ENCODE measurements around the gene SMIM24. TPM values are rescaled to one million over a fixed set of nuclear protein-coding genes. Genes with fewer than 3 reads are reported as not detected.
"Not testable (repeated sequence)": the region's sequence is repeated elsewhere in the genome, so short reads cannot be mapped to it uniquely, and the experiment has no call there.

Gene SMIM24
- total RNA-seq = not detected

DNA sequence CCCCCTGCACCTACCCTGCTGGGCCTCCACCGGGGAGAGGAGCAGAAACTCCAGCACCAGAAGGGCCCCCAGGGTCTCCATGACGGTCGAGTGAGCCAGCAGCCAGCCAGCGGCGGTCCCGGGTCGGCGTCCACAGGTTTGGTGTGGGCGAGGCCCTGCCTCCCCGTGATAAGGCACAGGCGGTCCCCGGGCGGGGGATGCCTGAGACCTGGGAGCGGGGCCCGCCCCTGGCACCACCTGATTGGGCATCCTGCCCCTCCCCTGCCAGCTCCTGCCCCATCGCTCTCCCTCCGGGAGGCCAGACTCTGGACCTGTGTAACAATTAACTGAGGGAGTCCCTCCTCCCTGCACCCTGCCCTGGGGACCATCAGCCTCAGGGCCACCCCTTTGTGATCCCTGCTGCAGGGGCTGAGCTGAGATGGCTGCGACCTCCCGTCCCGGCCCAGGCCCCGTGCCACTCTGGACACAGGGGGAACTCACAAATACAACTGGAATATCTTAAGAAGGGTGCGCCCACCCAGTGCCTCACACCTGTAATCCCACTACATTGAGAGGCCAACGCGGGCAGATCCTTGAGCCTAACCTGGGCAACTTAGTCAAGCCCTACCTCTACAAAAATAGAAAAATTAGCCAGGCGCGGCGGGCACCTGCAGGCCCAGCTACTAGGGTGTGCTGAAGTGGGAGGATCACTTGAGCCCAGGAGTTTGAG lies at the start of gene SMIM24:
Gene SMIM24 (minus strand): TSS at position 143 of the 709 bp plus-strand sequence. CDS start 62 bp downstream, at position 81.
- no peak for DNase-seq (ENCODE audit: low spot score in 2 of 2)
- intact Hi-C loops (cut with DNase I) = no loop called here
- Histone ChIP-seq H3K27ac (no peak within 1 kb of the TSS), H3K36me3 (no peaks in the 10 kb centered on the region), H3K4me1 (no peaks in the 10 kb centered on the region), H3K9me3 (no peaks in the 10 kb centered on the region), H3K27me3 (peaks cover 2% of the 10 kb centered on the region), H3K4me3 (no peak within 1 kb of the TSS)
- TF ChIP-seq, protein P1, sequence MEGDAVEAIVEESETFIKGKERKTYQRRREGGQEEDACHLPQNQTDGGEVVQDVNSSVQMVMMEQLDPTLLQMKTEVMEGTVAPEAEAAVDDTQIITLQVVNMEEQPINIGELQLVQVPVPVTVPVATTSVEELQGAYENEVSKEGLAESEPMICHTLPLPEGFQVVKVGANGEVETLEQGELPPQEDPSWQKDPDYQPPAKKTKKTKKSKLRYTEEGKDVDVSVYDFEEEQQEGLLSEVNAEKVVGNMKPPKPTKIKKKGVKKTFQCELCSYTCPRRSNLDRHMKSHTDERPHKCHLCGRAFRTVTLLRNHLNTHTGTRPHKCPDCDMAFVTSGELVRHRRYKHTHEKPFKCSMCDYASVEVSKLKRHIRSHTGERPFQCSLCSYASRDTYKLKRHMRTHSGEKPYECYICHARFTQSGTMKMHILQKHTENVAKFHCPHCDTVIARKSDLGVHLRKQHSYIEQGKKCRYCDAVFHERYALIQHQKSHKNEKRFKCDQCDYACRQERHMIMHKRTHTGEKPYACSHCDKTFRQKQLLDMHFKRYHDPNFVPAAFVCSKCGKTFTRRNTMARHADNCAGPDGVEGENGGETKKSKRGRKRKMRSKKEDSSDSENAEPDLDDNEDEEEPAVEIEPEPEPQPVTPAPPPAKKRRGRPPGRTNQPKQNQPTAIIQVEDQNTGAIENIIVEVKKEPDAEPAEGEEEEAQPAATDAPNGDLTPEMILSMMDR (IDR thresholded peaks at IDR 0.05) = no peak

DNA sequence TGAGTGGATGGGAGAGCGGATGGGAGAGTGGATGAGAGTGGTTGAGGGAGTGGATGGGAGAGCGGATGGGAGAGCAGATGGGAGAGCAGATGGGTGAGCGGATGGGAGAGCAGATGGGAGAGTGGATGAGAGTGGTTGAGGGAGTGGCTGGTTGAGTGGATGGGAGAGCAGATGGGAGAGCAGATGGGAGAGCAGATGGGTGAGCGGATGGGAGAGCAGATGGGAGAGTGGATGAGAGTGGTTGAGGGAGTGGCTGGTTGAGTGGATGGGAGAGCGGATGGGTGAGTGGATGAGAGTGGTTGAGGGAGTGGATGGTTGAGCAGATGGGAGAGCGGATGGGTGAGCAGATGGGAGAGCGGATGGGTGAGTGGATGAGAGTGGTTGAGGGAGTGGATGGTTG lies 49.0 kb upstream of the SMIM24 start:
- intact Hi-C loops (cut with DNase I); H3K4me3 ChIP-seq; H3K4me1 ChIP-seq; H3K27ac ChIP-seq; H3K9me3 ChIP-seq; H3K27me3 ChIP-seq; DNase-seq (ENCODE audit: low spot score in 2 of 2): not testable (repeated sequence)
- H3K36me3 ChIP-seq = peaks cover 70 to 71% of the 10 kb centered on the region in 2 donors

DNA sequence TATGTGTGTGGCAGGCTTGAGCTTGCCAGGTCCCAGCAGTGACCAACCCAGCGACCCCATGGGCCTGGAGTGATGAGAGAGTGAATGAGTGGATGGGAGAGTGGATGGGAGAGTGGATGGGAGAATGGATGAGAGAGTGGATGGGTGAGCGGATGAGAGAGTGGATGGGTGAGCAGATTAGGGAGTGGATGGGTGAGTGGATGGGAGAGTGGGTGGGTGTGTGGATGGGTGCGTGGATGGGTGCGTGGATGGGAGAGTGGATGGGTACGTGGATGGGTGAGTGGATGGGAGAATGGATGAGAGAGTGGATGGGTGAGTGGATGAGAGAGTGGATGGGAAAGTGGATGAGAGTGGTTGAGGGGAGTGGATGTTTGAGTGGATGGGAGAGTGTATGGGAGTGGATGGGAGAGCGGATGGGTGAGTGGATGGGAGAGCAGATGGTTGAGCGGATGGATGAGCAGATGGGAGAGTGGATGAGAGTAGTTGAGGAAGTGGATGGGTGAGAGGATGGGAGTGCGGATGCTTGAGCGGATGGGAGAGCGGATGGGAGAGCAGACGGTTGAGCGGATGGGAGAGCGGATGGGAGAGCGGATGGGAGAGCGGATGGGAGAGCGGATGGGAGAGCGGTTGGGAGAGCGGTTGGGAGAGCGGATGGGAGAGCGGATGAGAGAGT lies 48.4 kb upstream of the SMIM24 start:
- Histone ChIP-seq H3K27me3 (no peaks in the 10 kb centered on the region), H3K36me3 (peaks cover 69 to 71% of the 10 kb centered on the region in 2 donors), H3K27ac (no peak overlapping the region), H3K9me3 (no peaks in the 10 kb centered on the region), H3K4me3 (no peak overlapping the region), H3K4me1 (no peaks in the 10 kb centered on the region)
- DNase-seq (ENCODE audit: low spot score in 2 of 2) = no peak
- intact Hi-C loops (cut with DNase I) = no loop called here
- TF ChIP-seq, protein P1 (IDR thresholded peaks at IDR 0.05) = no peak

DNA sequence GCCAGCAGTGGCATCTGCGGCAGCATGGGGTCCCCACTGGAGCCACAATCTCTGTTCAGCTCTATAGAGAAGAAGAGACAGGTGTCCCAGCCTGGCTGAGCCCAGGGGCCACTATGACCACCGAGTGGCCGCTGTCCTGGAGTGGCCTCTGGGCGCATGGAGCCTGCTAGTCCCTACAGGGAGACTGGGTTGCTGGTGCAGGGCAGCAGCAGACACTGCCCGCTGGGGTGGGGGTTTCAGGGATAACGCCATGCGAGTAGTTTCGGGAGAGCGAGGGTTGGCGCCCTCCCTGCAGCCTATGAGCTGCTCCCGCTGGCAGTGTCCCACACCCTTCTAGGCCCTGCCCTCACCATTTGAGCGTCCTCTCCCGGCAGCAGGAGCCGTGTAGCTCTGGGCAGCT lies 47.8 kb upstream of the SMIM24 start:
- Histone ChIP-seq H3K27me3 (no peaks in the 10 kb centered on the region), H3K27ac (no peak overlapping the region), H3K4me3 (no peak overlapping the region), H3K4me1 (no peaks in the 10 kb centered on the region), H3K36me3 (peaks cover 69 to 71% of the 10 kb centered on the region in 2 donors), H3K9me3 (no peaks in the 10 kb centered on the region)
- no peak for DNase-seq (ENCODE audit: low spot score in 2 of 2)
- intact Hi-C loops (cut with DNase I) = no loop called here
- TF ChIP-seq, protein P1 (IDR thresholded peaks at IDR 0.05) = no peak

DNA sequence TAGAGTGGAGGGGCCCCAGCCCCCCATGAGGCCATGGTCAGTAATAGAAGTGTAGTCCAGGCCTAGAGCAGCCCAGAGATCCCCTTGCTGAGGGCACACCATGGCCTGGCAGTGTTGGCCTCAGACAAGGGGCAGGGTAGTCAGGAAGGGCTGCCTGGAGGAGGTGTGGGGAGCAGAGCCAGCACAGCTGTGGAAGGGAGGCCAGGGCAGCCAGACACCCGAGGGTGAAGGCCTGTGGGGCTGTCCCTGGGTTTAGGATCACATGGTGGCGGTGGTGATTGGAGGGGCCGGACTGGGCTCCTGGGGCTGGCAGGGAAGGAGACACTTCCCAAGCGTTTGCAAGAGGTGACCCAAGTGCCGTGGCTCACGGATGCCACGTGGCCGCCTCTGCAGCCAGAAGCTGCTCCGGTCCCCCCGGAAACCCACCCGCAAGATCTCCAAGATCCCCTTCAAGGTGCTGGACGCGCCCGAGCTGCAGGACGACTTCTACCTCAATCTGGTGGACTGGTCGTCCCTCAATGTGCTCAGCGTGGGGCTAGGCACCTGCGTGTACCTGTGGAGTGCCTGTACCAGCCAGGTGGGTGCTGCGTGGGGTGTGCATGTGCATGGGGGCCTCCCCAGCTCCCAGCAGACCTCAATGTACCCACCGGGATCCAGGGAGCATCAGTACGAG lies 47.0 kb upstream of the SMIM24 start:
- peaks cover 65 to 68% of the 10 kb centered on the region in 2 donors for H3K36me3 ChIP-seq
- intact Hi-C loops (cut with DNase I) = no loop called here

More for the DNA sequence above, 47.0 kb upstream of the SMIM24 start:
- no peaks in the 10 kb centered on the region for H3K4me1 ChIP-seq
- DNase-seq (ENCODE audit: low spot score in 2 of 2) = no peak
- no peak overlapping the region for H3K4me3 ChIP-seq
- H3K27ac ChIP-seq = no peak overlapping the region
- no peaks in the 10 kb centered on the region for H3K9me3 ChIP-seq
- TF ChIP-seq, protein P1 (IDR thresholded peaks at IDR 0.05) = no peak
- no peaks in the 10 kb centered on the region for H3K27me3 ChIP-seq
